ENCODE data around the gene RNASEH2A.

Gene RNASEH2A

GRCh38 chr19:12806242-12807081, at the start of gene RNASEH2A:
Gene RNASEH2A, plus strand, starts transcription at chr19:12806584. Its CDS starts 90 bp downstream, at chr19:12806674.
- peak; percentile 32 for DNase-seq

GRCh38 chr19:12757544-12758274, 48.7 kb upstream of the RNASEH2A start:
- peak; percentile 26 for DNase-seq

GRCh38 chr19:12759686-12760085, 46.7 kb upstream of the RNASEH2A start:
- no peak for DNase-seq

GRCh38 chr19:12763100-12763499, 43.3 kb upstream of the RNASEH2A start:
- DNase-seq: no peak

- DNase-seq: no peak
Measured at GRCh38 chr19:12764698-12765097, 41.7 kb upstream of the RNASEH2A start.

- peak; percentile 10 for DNase-seq
Measured at GRCh38 chr19:12766051-12766521, 40.3 kb upstream of the RNASEH2A start.

- DNase-seq: no peak
Measured at GRCh38 chr19:12767150-12767549, 39.2 kb upstream of the RNASEH2A start.

- DNase-seq: no peak
Measured at GRCh38 chr19:12767666-12768065, 38.7 kb upstream of the RNASEH2A start.

GRCh38 chr19:12769689-12770088, 36.7 kb upstream of the RNASEH2A start:
- DNase-seq: peak; percentile 17

GRCh38 chr19:12770922-12771321, 35.5 kb upstream of the RNASEH2A start:
- no peak for DNase-seq

GRCh38 chr19:12772323-12772722, 34.1 kb upstream of the RNASEH2A start:
- no peak for DNase-seq

- no peak for DNase-seq
Measured at GRCh38 chr19:12773571-12773970, 32.8 kb upstream of the RNASEH2A start.

- DNase-seq: peak; percentile 83
Measured at GRCh38 chr19:12774588-12775555, 31.5 kb upstream of the RNASEH2A start, which contains the start of gene HOOK2. Gene HOOK2, minus strand, starts transcription at chr19:12775552. Its CDS starts 103 bp downstream, at chr19:12775449.

GRCh38 chr19:12777217-12778016, 29.0 kb upstream of the RNASEH2A start:
- DNase-seq: peak; percentile 31

GRCh38 chr19:12778017-12778904, 28.1 kb upstream of the RNASEH2A start:
- DNase-seq: peak; percentile 31

- DNase-seq: no peak
Measured at GRCh38 chr19:12778905-12779161, 27.6 kb upstream of the RNASEH2A start.

- DNase-seq: no peak
Measured at GRCh38 chr19:12779162-12779993, 27.0 kb upstream of the RNASEH2A start.

- no peak for DNase-seq
Measured at GRCh38 chr19:12782174-12782423, 24.3 kb upstream of the RNASEH2A start.

- DNase-seq: peak; percentile 18
Measured at GRCh38 chr19:12782424-12783290, 23.7 kb upstream of the RNASEH2A start.

All from NCI-H526 treated with DMSO at 0.1 percent for 48 hours (cell line).